Karpas-422 (cell line): ENCODE measurements around the gene SORCS1. TPM values are rescaled to one million over a fixed set of nuclear protein-coding genes. Genes with fewer than 3 reads are reported as not detected.

Experiments
- DNase-seq: peaks from one replicate; pipeline ENCODE4 v3.0.0-alpha.2; 2015
- H2AFZ ChIP-seq: fragments of 200-600 bp; sonication (generic); 2 replicates; pipeline ENCODE4 v1.6.1; 2014; ENCODE audit warnings: antibody characterized with exemption, low read length, mixed read lengths
- H3K27ac ChIP-seq: fragments of 200-600 bp; sonication (generic); 2 replicates; pipeline ENCODE4 v1.5.1; 2014; ENCODE audit warnings: mild to moderate bottlenecking, low read length, moderate library complexity
- H3K27me3 ChIP-seq: fragments of 200-600 bp; sonication (generic); 2 replicates; pipeline ENCODE4 v1.6.1; 2014; ENCODE audit warnings: low read length, mixed read lengths
- H3K36me3 ChIP-seq: fragments of 200-600 bp; sonication (generic); 2 replicates; pipeline ENCODE4 v1.6.1; 2014; ENCODE audit warnings: low read length, mixed read lengths; ENCODE audit not compliant: insufficient read depth
- H3K4me1 ChIP-seq: fragments of 200-600 bp; sonication (generic); 2 replicates; pipeline ENCODE4 v1.6.1; 2014; ENCODE audit warnings: mild to moderate bottlenecking, low read length, mixed read lengths
- H3K4me2 ChIP-seq: fragments of 200-600 bp; sonication (generic); 2 replicates; pipeline ENCODE4 v1.6.1; 2014; ENCODE audit warnings: low read length, low read depth, mild to moderate bottlenecking; ENCODE audit not compliant: poor library complexity, severe bottlenecking
- H3K4me3 ChIP-seq: fragments of 200-600 bp; sonication (generic); 2 replicates; pipeline ENCODE4 v1.5.1; 2014; ENCODE audit warnings: mild to moderate bottlenecking, antibody characterized with exemption, low read length, mixed read lengths
- H3K79me2 ChIP-seq: fragments of 200-600 bp; sonication (generic); 2 replicates; pipeline ENCODE4 v1.6.1; 2014; ENCODE audit warnings: mild to moderate bottlenecking, low read length, mixed read lengths
- H3K9ac ChIP-seq: fragments of 200-600 bp; sonication (generic); 2 replicates; pipeline ENCODE4 v1.6.0; 2014; ENCODE audit warnings: low read length
- H3K9me2 ChIP-seq: fragments of 200-600 bp; sonication (generic), shearing (Covaris generic); replicated peaks from 2 replicates; pipeline ENCODE4 v1.6.0; 2014; ENCODE audit warnings: mild to moderate bottlenecking, low read length, moderate library complexity; ENCODE audit not compliant: insufficient read depth
- H3K9me3 ChIP-seq: fragments of 300-700, 200-600 bp; sonication (generic); 2 replicates; pipeline ENCODE4 v1.6.1; 2014; ENCODE audit warnings: low read length, mixed read lengths
- H4K20me1 ChIP-seq: fragments of 200-600 bp; sonication (generic); 2 replicates; pipeline ENCODE4 v1.6.1; 2014; ENCODE audit warnings: mild to moderate bottlenecking, antibody characterized with exemption, low read length, low read depth; ENCODE audit not compliant: insufficient read depth
- total RNA-seq: library from RNA; depleted of rRNA; stranded (reverse); fragments of >200 nt; shearing (Covaris generic); gene quantifications from 2 replicates; pipeline ENCODE4 v1.2.3, GENCODE V29; 2014; ENCODE audit warnings: low replicate concordance

Gene SORCS1
- total RNA-seq, 1 experiment from 2014 or later = not detected

DNA sequence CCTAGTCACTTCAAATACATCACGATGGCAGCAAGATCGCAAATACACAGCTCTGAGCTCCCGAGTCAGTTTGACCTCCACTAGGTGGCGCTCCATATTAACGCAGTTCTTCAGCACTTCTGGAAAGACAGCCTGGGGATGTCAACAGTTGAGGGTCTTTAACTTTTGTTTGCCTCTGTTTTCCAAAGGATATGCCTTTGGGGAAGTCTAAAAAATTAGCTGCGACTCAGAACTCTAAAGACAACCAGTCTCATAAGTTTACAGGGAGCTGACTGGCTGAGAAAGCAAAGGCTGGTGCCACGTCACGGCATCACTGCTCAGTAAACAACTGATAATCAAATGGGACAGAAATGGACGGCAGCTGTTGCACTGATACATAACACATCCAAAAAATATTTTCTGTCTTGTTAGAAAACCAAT is 458.8 kb downstream of the SORCS1 start:
- peak; percentile 84 for DNase-seq
- Histone ChIP-seq H3K36me3 (no peaks in the 10 kb centered on the region), H3K79me2 (no peaks in the 10 kb centered on the region)

DNA sequence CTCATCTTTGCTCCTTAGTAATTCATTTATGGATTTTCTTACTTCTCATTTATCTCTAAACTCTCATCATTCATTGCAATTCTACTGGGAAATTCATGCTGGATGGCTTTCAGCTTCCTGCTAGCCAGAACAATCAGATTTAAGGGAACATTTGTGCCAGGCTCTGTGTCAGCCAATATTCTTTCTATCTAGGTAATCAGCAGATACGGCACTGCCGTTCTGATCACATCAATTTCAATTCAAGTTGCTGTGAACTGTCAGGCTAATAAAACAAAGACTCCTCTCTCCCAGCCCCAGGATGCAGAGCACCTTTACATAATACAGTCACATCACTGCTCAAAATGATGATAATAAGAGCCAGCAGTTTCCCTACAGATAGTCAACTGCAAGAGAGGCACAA is 468.3 kb downstream of the SORCS1 start:
- DNase-seq = no peak
- no peaks in the 10 kb centered on the region for H4K20me1 ChIP-seq
- no peaks in the 10 kb centered on the region for H3K9me2 ChIP-seq
- no peak overlapping the region for H2AFZ ChIP-seq
- H3K4me2 ChIP-seq = no peak overlapping the region
- H3K27ac ChIP-seq = no peak overlapping the region
- H3K9ac ChIP-seq = no peak overlapping the region
- no peak overlapping the region for H3K4me3 ChIP-seq
- peaks cover 6% of the 10 kb centered on the region; the same call in 1 of the 2 replicates for H3K9me3 ChIP-seq
- no peaks in the 10 kb centered on the region for H3K79me2 ChIP-seq
- no peaks in the 10 kb centered on the region for H3K36me3 ChIP-seq
- H3K4me1 ChIP-seq = no peaks in the 10 kb centered on the region
- H3K27me3 ChIP-seq = no peaks in the 10 kb centered on the region

More for the DNA sequence above, 458.8 kb downstream of the SORCS1 start:
- Histone ChIP-seq H3K9me3 (no peaks in the 10 kb centered on the region), H3K9ac (no peak overlapping the region), H2AFZ (no peak overlapping the region), H3K9me2 (no peaks in the 10 kb centered on the region), H3K4me1 (no peaks in the 10 kb centered on the region), H4K20me1 (no peaks in the 10 kb centered on the region), H3K4me2 (no peak overlapping the region), H3K27ac (no peak overlapping the region), H3K27me3 (no peaks in the 10 kb centered on the region), H3K4me3 (no peak overlapping the region)

GRCh38 chr10:106694696-106695095 is 469.8 kb downstream of the SORCS1 start:
- Histone ChIP-seq H3K4me1 (no peaks in the 10 kb centered on the region), H3K9ac (no peak overlapping the region), H4K20me1 (no peaks in the 10 kb centered on the region), H3K4me3 (no peak overlapping the region), H3K79me2 (no peaks in the 10 kb centered on the region), H3K36me3 (no peaks in the 10 kb centered on the region), H3K27me3 (no peaks in the 10 kb centered on the region), H3K27ac (no peak overlapping the region), H3K9me3 (peaks cover 6% of the 10 kb centered on the region; the same call in 1 of the 2 replicates), H3K9me2 (no peaks in the 10 kb centered on the region), H2AFZ (no peak overlapping the region), H3K4me2 (no peak overlapping the region)
- DNase-seq = no peak

- no peak overlapping the region for H3K27ac ChIP-seq
- H3K4me1 ChIP-seq = no peaks in the 10 kb centered on the region
- H3K79me2 ChIP-seq = no peaks in the 10 kb centered on the region
- H3K9me3 ChIP-seq = peaks cover 7% of the 10 kb centered on the region
- no peak for DNase-seq
- no peaks in the 10 kb centered on the region for H3K9me2 ChIP-seq
- no peaks in the 10 kb centered on the region for H3K36me3 ChIP-seq
- H4K20me1 ChIP-seq = no peaks in the 10 kb centered on the region
- no peak overlapping the region for H2AFZ ChIP-seq
- H3K4me3 ChIP-seq = no peak overlapping the region
- H3K4me2 ChIP-seq = no peak overlapping the region
- no peaks in the 10 kb centered on the region for H3K27me3 ChIP-seq
- H3K9ac ChIP-seq = no peak overlapping the region
These were observed 482.3 kb downstream of the SORCS1 start for GRCh38 chr10:106682175-106682574.

DNA sequence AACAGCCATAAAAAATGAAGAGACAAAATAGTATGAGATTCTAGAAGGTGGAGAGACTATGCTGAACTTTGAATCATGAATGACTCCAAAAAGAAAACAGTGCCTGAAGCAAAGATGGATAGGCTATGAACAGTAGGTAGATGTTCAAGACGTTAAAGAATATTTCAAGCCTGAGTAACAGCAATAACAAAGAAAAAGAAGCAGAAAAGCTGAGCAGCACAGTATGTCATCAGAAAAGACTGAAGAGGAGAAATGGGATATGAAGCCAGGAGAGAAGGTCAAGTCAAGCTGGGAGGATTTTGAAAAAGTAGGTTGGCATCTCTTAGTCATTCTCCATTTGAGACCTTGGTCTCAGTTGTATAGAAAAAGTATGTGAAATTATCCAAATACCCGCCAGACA is 484.4 kb downstream of the SORCS1 start:
- no peak overlapping the region for H3K27ac ChIP-seq
- H3K4me3 ChIP-seq = no peak overlapping the region
- H3K9me3 ChIP-seq = peaks cover 7% of the 10 kb centered on the region
- H3K4me1 ChIP-seq = no peaks in the 10 kb centered on the region
- no peak for DNase-seq
- H4K20me1 ChIP-seq = no peaks in the 10 kb centered on the region
- no peaks in the 10 kb centered on the region for H3K36me3 ChIP-seq
- no peak overlapping the region for H3K4me2 ChIP-seq
- H3K27me3 ChIP-seq = no peaks in the 10 kb centered on the region
- no peak overlapping the region for H2AFZ ChIP-seq
- no peaks in the 10 kb centered on the region for H3K79me2 ChIP-seq
- no peak overlapping the region for H3K9ac ChIP-seq
- no peaks in the 10 kb centered on the region for H3K9me2 ChIP-seq

DNA sequence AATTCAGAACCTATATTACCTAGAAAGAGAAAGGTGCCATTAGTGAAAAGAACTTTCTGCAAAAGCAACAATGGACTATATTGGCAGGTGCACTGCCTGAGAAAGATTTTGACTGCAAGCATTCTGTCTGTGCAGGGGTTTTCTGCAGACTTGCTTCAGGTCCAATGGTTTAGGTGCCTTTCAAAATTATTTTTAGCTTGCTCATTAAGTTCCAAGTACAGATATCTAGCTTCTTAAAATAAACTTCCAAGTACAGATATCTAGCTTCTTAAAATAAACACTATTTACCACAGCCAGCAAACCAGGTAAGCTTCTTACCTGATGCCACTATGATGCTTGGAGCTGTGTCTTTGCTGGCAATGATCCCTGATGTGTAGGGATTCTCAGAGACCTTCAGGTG is 485.2 kb downstream of the SORCS1 start:
- Histone ChIP-seq H3K4me3 (no peak overlapping the region), H3K4me1 (no peaks in the 10 kb centered on the region), H3K9me2 (no peaks in the 10 kb centered on the region), H3K36me3 (no peaks in the 10 kb centered on the region), H3K9me3 (peaks cover 14% of the 10 kb centered on the region), H3K27me3 (no peaks in the 10 kb centered on the region), H2AFZ (no peak overlapping the region), H3K9ac (no peak overlapping the region), H4K20me1 (no peaks in the 10 kb centered on the region), H3K27ac (no peak overlapping the region), H3K4me2 (no peak overlapping the region), H3K79me2 (no peaks in the 10 kb centered on the region)
- DNase-seq = no peak

GRCh38 chr10:106672517-106673175 is 491.9 kb downstream of the SORCS1 start:
- Histone ChIP-seq H3K36me3 (no peaks in the 10 kb centered on the region), H3K9ac (no peak overlapping the region), H3K79me2 (no peaks in the 10 kb centered on the region), H3K4me2 (no peak overlapping the region), H3K4me1 (no peaks in the 10 kb centered on the region), H3K27me3 (no peaks in the 10 kb centered on the region), H3K9me2 (no peaks in the 10 kb centered on the region), H4K20me1 (no peaks in the 10 kb centered on the region), H3K27ac (no peak overlapping the region), H3K9me3 (peaks cover 15% of the 10 kb centered on the region), H3K4me3 (no peak overlapping the region), H2AFZ (no peak overlapping the region)
- DNase-seq = no peak

DNA sequence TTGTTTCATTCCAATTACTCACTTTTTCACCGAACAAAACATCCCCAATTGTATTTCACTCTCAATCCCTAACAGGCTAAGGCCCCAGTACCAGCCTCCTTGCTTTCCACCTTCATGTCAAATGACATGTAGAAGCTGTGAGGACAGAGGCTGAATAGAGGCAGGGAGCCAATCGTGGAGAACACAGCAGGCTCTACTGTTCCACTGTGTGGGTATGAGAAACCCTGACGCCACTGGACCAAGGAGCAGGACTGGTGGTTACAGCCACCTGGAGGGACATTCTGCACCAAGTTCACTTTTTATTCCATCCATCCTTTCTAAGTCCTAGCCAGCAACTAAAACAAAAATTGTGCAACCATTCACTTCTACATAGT is 502.8 kb downstream of the SORCS1 start:
- Histone ChIP-seq H2AFZ (no peak overlapping the region), H3K4me1 (no peaks in the 10 kb centered on the region), H3K9me2 (no peaks in the 10 kb centered on the region; the same call in 1 of the 2 replicates), H3K36me3 (no peaks in the 10 kb centered on the region), H4K20me1 (no peaks in the 10 kb centered on the region), H3K27me3 (no peaks in the 10 kb centered on the region), H3K27ac (no peak overlapping the region), H3K4me3 (no peak overlapping the region), H3K9me3 (peaks cover 6% of the 10 kb centered on the region), H3K4me2 (no peak overlapping the region), H3K9ac (no peak overlapping the region), H3K79me2 (no peaks in the 10 kb centered on the region)
- no peak for DNase-seq
